ENCODE measurements around the gene CCDC82.

DNA sequence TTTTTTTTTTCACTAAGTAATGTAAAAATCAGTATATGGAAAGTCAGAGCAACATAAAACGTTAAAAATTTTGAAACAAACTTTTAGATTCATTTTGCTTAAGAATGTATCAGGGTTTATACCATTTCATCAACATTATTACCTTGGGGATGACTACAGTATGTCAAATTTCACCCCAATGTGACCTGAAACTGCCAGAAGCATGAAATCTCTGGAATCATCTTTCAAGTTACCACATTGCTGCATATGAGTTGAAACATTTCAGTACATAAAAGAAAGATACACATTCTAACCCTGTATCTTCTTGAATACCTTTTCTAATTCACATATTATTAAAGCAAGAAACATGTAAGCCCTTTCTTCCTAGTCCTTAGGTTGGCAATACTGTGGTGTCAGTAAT is 79.5 kb downstream of the CCDC82 start:
- TF ChIP-seq CTCF (IDR thresholded peaks at IDR 0.05), result no peak
- TF ChIP-seq POLR2A (IDR thresholded peaks at IDR 0.05), result no peak
